A549 treated with Hydrocortisone at 1 μM for 4 hours (cell line): ENCODE results near the gene NDUFB5. TPM values are rescaled to one million over a fixed set of nuclear protein-coding genes. Genes with fewer than 3 reads are reported as not detected.

ENCODE experiments used
- total RNA-seq: library from RNA; stranded (reverse); fragments of 200-300 nt; extraction: Qiagen RNA extraction; gene quantifications from 5 replicates; pipeline ENCODE4 v1.2.3, GENCODE V29; 2022

The NDUFB5 gene
- 43.2 to 58.0 TPM (median 49.8 TPM) in 5 replicates for total RNA-seq

DNA sequence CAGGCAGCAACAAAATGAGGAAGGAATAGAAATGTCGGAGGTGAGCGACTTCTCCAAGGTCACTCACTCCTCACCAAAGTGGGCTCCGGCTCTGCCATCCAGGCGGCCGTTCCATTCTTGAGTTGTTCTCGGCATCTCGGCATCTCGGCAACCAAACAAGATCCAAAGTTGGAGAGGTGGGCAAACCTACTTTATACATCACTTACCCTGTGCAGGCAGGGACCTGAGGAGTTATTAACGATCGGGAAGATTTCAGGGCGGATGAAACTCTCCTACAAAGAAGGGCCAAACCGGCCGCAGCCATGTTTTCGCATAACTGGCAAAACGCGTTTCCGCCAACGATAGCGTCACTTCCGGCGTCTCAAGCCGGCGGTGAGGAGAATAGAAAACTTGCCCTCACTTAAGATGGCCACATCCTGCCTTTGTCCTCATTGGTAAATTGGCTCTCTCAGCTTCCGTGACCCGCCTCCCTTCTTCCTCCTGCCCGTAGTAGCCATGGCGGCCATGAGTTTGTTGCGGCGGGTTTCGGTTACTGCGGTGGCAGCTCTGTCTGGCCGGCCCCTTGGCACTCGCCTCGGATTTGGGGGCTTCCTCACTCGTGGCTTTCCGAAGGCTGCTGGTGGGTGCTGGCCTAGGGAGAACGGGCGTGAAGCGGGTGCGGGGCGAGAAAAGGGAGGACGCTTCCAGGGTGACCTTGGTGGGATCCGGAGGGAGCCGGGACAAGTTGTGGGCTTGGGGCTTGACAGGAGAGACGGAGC lies at the start of gene NDUFB5, which contains the start of gene MRPL47:
TSS of gene NDUFB5 (plus strand) at position 474 of the 758 bp plus-strand sequence. CDS start at position 496, 22 bp downstream.
TSS of gene MRPL47 (minus strand) at position 318 of the 758 bp plus-strand sequence. CDS start at position 304, 14 bp downstream.

DNA sequence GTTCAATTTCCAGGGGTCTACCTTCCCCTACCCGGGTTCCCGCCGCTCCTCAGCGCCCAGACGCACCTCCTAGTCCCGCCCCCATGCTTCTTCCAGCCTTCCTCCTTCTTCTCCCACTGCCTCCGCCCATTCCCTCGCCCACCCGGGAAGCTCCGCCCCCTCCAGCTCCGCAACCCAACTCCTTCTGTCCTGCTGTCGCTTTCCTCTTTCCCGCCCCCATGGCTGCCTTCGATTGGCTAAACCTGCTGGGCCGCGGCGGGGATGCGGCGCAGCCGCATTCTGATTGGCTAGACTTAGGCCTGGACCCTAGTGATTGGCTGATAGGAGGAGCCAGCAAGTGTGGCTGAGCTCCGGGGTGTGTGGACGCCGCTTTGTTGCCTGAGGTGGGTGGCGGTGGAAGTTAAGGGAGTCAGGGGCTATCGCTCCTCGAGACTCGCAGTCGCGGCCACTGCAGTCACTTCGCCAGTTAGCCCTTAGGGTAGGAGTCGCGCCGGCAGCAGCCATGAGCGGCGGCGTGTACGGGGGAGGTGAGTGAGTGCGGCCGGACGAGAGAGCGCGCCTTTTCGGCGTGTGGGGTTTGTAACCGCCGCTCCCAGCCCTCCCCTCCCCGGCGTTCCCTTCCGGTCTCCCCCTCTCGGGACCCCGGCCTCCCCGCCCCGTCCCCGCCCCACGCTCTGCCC lies 41.9 kb upstream of the NDUFB5 start, which contains the start of gene ACTL6A:
TSS of gene ACTL6A (plus strand) at position 336 of the 680 bp plus-strand sequence. CDS start at position 503, 167 bp downstream.

DNA sequence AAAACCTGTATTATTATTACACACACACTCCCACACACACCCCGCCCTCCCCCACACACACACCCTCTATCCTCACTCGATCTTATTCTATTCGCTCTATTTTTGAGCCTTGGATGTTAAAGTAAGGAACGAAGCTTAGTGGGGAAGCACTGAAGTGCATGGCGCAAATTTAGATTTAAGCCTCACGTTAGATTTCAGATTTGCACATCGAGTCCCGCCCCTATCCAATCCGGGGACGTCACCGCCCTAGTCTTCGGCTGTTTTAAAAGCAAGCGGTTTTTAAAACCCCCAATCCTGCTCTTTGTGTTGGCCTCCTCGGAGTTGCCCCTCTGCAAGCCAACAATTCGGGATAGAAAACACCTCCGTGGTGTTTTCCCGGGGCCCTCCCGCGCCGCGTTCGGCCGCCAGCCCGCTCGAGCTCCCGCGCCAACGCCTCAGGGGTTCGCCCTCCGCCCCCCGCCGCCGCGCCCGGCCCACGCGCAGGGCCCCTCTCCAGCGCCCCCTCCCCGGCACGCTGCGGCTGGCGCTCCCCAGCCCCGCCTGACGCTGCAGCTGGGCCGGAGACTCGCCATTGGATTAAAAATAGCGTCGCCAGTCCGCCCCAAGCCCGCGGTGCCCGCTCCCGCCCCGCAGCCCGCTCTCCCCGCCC lies 48.0 kb downstream of the NDUFB5 start, which contains the start of gene USP13:
TSS of gene USP13 (plus strand) at position 594 of the 649 bp plus-strand sequence. CDS start 186 bp downstream, outside the sequence.

Other genes starting within 250 kb of the NDUFB5 start
- 11.0 to 18.4 TPM (median 16.6 TPM) in 5 replicates for gene GNB4, start 153.3 kb upstream of the NDUFB5 start, total RNA-seq
- gene ACTL6A, start 41.9 kb upstream of the NDUFB5 start, total RNA-seq: 49.0 to 79.7 TPM (median 50.7 TPM) in 5 replicates
- 37.0 to 42.1 TPM (median 38.5 TPM) in 5 replicates for gene MRPL47, start 156 bp upstream of the NDUFB5 start, total RNA-seq
- 8.2 to 12.7 TPM (median 10.5 TPM) in 5 replicates for gene USP13, start 48.2 kb downstream of the NDUFB5 start, total RNA-seq